T-helper 1 cell (primary cell): ENCODE results near the gene RPL10.

Source experiments
- DNase-seq, 5 donors: peaks; one replicate each; pipeline ENCODE4 v3.0.0-alpha.2; 2012 to 2020

RPL10 gene

GRCh38 chrX:154450312-154450711, 52.1 kb downstream of the RPL10 start:
- DNase-seq = no peak
